ENCODE data around the gene IL17RA.

DNA sequence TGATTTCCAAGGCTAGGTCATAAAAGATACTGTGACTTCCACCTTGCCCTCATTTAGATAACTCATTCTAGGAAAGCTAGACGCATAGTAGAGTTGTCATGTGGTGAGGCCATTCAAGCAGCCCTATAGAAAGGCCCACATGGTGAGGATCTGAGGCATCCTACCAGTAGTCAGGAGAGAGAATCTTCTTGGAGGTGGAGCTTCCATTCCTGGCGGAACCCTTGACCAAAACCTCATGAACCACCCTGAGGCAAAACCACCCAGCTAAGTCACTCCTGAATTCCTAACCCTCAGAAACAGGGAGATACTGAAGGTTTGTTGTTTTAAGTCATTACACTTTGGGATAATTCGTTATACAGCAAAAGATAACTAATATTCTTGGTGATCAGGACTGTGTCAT, 77.2 kb downstream of the IL17RA start:
- no peak for TF ChIP-seq YY1 (IDR thresholded peaks at IDR 0.05; ENCODE audit: insufficient read depth, insufficient read length)
- no peak for TF ChIP-seq ZNF274 (IDR thresholded peaks at IDR 0.05; ENCODE audit: low read depth, low read length)
